Endothelial cell of umbilical vein (primary cell): ENCODE results near the gene DAZAP2.

Experiments used
- CTCF ChIP-seq, 2 donors: IDR thresholded peaks; 1 replicate in 1 of 2; 2 replicates in 1 of 2; pipeline ENCODE4 v1.5.1; 2011; ENCODE audit warnings: low read length in 2 of 2, mild to moderate bottlenecking in 2 of 2, moderate library complexity in 2 of 2, control low read depth in 1 of 2, inconsistent platforms in 1 of 2, low read depth in 1 of 2; ENCODE audit not compliant: insufficient read depth in 1 of 2; ENCODE audit errors: extremely low read depth in 1 of 2
- EZH2 ChIP-seq: IDR thresholded peaks from 2 replicates; pipeline ENCODE4 v1.6.1; 2012; ENCODE audit warnings: borderline replicate concordance, low read depth, mild to moderate bottlenecking, moderate library complexity, low read length, inconsistent platforms; ENCODE audit not compliant: severe bottlenecking
- FOS ChIP-seq: IDR thresholded peaks from 2 replicates; pipeline ENCODE4 v1.6.1; 2011; ENCODE audit warnings: mild to moderate bottlenecking, low read length, moderate library complexity, borderline replicate concordance; ENCODE audit not compliant: insufficient read depth
- GATA2 ChIP-seq: IDR thresholded peaks from 2 replicates; pipeline ENCODE4 v1.7.0; 2011; ENCODE audit warnings: low read depth, mild to moderate bottlenecking, moderate library complexity, mixed read lengths, low read length; ENCODE audit not compliant: insufficient read length, insufficient read depth
- JUN ChIP-seq: IDR thresholded peaks from 2 replicates; pipeline ENCODE4 v1.6.1; 2011; ENCODE audit warnings: borderline replicate concordance, low read depth; ENCODE audit not compliant: insufficient read length, insufficient read depth
- MAX ChIP-seq: IDR thresholded peaks from 2 replicates; pipeline ENCODE4 v1.6.1; 2011; ENCODE audit not compliant: insufficient read depth, insufficient read length
- MYC ChIP-seq: IDR thresholded peaks from one replicate; pipeline ENCODE4 v1.6.1; 2011; ENCODE audit warnings: mild to moderate bottlenecking, low read depth, low read length
- POLR2A ChIP-seq: IDR thresholded peaks from 2 replicates; pipeline ENCODE4 v1.6.1; 2012; ENCODE audit warnings: low read depth, mild to moderate bottlenecking, control low read depth, low read length
- POLR2AphosphoS5 ChIP-seq: IDR thresholded peaks from 2 replicates; pipeline ENCODE4 v1.6.1; 2012; ENCODE audit warnings: low read depth, mild to moderate bottlenecking, control low read depth, low read length, moderate library complexity; ENCODE audit not compliant: insufficient read depth

GRCh38 chr12:51264297-51264696 lies 25.7 kb downstream of the DAZAP2 start:
- no peak for TF ChIP-seq POLR2AphosphoS5
- no peak for TF ChIP-seq JUN
- no peak for TF ChIP-seq CTCF (IDR thresholded peaks at IDR 0.05; ENCODE audit: extremely low read depth in 1 of 2, insufficient read depth in 1 of 2, low read depth in 1 of 2, low read length in 2 of 2)
- TF ChIP-seq MYC: no peak
- TF ChIP-seq POLR2A: no peak
- TF ChIP-seq EZH2: no peak
- no peak for TF ChIP-seq GATA2
- no peak for TF ChIP-seq MAX
- TF ChIP-seq FOS: no peak
